Fibroblast of skin of scalp (primary cell): ENCODE measurements around the gene S100A7A.
"Not testable (repeated sequence)": the region's sequence is repeated elsewhere in the genome, so short reads cannot be mapped to it uniquely, and the experiment has no call there.

Experiments used
- DNase-seq: peaks from one replicate; pipeline ENCODE4 v3.0.0-alpha.2; 2013

S100A7A gene

DNA sequence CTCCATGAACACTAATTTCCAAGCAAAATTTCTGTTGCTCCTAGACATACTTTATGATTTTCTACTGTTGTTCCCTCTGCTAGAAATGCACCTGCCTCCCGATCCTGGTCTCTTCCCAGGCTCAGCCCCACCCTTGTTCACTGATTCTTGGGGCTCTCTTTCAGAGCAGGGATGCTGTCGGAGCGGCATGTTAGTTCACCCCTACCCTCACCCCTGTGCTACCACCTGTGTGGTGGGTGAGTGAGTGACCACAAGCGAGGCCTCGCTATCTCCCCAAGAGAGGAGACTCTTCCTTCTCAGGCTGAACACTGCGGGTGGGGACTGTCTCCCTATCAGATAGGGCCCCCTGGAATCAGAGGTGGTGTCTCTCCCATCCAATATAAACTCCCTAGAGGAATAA lies 20.5 kb upstream of the S100A7A start:
- DNase-seq, result no peak

DNA sequence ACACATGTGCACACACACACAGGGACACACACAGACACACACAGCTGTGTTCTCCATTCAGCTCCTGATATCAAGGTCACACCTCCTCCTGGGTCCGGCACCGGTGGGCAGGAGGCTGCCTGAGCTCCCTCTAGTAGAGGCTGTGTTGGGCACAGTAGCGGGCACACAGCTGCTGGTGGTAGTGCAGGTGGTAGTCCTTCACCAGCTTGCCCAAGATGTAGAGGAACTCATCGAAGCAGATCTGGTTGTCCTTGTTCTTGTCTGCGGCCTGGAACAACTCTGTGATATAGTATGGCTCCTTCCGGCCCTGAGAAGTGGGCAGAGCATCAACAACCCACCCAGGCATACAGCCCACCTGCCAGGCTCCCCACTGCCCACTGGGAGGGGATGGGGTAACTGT lies 19.9 kb upstream of the S100A7A start:
- DNase-seq, result no peak

GRCh38 chr1:153397051-153397923 lies 19.0 kb upstream of the S100A7A start:
- no peak for DNase-seq

DNA sequence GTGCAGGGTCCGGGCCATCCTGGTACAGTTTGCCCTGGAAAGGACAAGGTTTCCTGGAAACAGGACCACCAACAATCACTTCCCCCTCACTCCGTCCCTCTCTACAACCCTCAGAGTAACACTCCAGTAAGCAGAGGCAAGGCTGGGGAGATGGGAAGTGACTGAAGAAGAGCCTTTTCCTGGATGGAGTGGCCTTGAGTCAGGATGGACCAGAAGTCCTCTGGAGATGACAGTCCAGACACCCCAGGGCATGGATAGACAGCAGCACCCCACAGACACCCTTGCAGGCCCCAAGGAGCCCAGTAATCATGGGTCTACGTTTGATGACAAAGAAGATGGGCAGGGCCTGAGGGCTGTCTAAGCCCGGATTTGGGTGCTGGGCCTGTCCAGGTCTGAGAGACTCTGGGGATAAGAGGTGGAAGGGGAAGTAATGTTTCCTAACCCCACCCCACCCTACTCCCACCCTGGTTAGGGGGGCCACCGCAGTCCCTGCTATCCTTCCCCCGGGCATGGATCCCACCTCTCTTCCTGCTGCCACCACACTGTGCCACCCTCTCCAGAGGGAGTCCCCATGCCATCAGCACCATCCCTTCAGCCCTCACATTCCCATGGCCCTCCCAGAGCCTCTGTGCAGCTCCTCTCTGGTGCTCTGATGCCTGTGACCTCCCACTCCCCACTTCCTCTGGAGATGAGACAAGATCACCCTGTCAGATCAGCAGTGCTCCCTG lies 18.2 kb upstream of the S100A7A start:
- DNase-seq, result no peak

- DNase-seq, result no peak
These were observed 16.8 kb upstream of the S100A7A start for GRCh38 chr1:153399401-153400055.

GRCh38 chr1:153400244-153400643 lies 16.1 kb upstream of the S100A7A start:
- DNase-seq, result no peak

DNA sequence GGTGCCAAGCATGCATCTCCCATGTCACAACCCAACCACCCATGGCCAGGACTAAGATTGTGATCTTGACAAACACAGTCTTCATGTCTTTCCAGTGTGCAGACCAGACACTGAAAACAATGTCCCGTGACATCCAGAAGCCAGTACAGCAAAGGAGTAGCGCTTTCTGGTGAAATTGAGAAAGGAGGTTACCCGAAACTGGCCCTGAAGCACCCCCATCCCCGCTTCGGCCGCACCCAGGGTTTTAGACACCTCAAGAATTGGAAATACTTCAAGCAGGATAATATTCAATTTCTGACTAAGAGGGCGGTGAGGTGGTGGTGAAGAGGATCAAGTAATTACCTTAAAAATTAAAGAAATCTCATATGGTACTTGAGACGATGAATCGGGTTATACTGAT lies 14.9 kb upstream of the S100A7A start:
- no peak for DNase-seq

GRCh38 chr1:153402226-153402625 lies 14.1 kb upstream of the S100A7A start:
- DNase-seq, result no peak

DNA sequence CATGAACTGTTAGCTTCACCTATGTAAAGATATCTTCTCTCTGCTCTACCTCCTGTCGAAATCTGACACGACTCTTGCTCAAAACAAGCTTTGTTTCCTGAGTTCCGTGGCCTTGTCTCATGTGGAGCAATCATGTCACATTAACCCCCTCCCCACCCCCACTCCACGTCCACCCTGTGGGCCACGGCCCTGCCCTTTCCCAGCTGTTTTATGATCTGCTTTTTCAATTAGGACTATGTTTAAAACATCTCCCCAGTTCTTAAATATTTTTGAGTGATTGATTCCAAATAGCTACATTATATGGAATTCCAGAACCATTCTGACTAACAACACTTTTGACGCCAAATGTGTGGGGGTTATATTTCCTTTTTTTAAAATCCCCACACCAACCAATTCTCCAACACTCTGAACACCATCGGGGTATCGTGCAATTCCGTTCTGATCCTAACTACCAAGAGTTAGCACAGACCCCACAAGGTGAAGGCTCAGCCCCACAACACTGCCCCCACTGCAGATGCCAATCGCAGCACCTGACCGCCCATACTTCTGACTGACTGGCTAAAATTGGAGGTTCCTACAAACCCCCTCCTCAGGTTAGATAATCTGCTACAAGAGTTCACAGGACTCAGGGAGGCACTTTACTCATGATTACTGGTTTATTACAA lies 12.8 kb upstream of the S100A7A start:
- DNase-seq, result no peak

GRCh38 chr1:153404086-153404635 lies 12.2 kb upstream of the S100A7A start:
- DNase-seq, result no peak

- no peak for DNase-seq
These were observed 11.6 kb upstream of the S100A7A start for GRCh38 chr1:153404768-153405167.

GRCh38 chr1:153405825-153406599 lies 10.3 kb upstream of the S100A7A start:
- DNase-seq, result not testable (repeated sequence)

- not testable (repeated sequence) for DNase-seq
These were observed 9.0 kb upstream of the S100A7A start for GRCh38 chr1:153407274-153407673.

DNA sequence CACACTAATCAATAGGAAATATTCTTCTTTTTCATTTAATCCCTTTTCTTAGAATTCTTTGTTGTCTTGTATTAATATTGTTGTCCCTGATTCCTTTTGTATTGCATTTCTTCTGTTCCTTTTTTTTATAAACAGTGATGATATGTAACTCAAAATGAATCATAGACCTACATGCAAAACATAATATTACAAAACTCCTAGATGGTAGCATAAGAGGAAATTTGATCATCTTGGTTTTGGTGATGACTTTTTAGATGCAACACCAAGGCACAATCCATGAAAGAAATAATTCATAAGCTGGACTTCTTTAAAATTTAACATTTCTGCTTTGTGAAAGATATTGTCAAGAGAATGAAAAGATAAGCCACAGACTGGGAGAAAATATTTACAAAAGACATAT lies 2.4 kb upstream of the S100A7A start:
- not testable (repeated sequence) for DNase-seq

- no peak for DNase-seq
These were observed 992 bp downstream of the S100A7A start for GRCh38 chr1:153417136-153417888.

DNA sequence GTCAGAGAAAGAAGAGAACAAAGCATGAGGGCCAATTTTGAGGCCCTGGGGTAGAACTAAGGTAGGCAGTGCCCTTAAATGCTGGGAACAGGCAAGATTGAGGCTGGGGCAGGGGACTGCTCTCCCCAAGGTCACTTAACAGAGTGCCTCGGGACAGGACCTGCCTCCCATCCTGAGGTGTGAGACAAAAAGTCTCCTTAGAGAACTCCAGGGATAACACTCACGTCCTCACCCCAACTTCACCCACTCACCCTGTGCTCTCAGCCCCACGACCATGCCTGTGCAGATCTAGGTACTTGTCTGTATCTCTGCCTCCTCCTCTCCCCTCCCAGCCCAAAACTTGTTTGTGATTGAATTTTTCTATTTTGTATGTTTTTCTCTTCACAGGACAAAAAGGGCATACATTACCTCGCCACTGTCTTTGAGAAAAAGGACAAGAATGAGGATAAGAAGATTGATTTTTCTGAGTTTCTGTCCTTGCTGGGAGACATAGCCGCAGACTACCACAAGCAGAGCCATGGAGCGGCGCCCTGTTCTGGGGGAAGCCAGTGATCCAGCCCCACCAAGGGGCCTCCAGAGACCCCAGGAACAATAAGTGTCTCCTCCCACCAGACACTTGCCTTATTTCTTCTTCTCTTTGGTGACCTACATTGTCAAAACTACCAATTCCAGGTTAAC lies 2.6 kb downstream of the S100A7A start:
- not testable (repeated sequence) for DNase-seq

DNA sequence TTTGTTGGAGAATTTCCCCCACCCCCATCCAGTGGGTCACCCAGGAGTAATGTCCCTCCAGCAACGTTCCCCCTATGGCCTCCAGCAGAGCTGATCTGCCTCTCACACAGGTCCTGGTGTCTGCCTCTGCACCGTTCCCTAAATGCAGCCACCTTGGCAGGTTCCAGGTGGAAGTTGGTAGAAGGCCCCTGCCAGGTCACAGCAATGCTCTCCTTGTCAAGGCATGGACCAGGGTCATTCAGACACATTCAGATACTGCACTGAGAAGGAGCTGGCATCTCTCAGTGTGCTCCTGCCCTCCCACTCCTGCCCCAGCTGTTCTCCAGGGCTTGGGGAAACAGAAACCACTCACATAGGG lies 3.1 kb downstream of the S100A7A start:
- not testable (repeated sequence) for DNase-seq

- no peak for DNase-seq
These were observed 4.0 kb downstream of the S100A7A start for GRCh38 chr1:153420306-153420705.

DNA sequence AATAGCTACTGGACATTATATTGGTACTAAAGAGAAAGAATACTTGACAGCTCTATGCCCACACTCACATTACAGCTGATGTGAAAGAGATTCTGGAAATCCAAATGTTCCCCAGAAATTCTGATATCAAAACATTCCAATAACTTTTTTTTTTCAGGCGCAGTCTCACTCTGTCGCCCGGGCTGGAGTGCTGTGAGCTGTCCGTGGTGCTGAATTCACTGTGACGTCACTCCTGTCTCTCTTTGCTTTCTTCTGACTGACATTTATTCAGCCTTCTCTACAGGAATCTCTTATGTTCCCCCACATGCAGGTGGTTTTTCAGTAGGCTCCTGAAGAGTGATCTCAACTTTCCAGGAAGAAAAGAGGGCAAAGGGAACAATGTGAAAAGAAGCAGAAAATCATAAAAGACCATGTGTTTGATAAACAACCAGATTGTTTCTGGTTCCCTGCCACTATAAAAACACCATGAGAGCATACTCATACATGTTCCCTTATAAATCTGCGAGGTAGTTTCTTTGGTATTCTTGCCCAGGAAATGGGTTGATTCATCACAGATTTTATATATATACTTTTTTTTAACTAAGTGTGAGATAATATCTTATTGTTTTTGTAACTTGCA lies 6.2 kb downstream of the S100A7A start:
- peak; percentile 60 for DNase-seq

- DNase-seq, result no peak
These were observed 10.5 kb downstream of the S100A7A start for GRCh38 chr1:153426809-153427208.
